Endothelial cell (in vitro differentiated cells): ENCODE data around the gene SEMA4F. TPM values are rescaled to one million over a fixed set of nuclear protein-coding genes. Genes with fewer than 3 reads are reported as not detected.

Source experiments
- DNase-seq: peaks from one replicate; pipeline ENCODE4 v3.0.0; 2021; ENCODE audit warnings: low spot score
- H3K27ac Mint-ChIP-seq: one replicate; pipeline ENCODE4 v1.8.0; 2021; ENCODE audit warnings: mixed read lengths, inconsistent platforms; ENCODE audit not compliant: unreplicated experiment
- H3K27me3 Mint-ChIP-seq: one replicate; pipeline ENCODE4 v1.8.0; 2021; ENCODE audit warnings: mild to moderate bottlenecking, moderate library complexity, mixed read lengths, inconsistent platforms; ENCODE audit not compliant: unreplicated experiment
- H3K36me3 Mint-ChIP-seq: one replicate; pipeline ENCODE4 v1.8.0; 2021; ENCODE audit warnings: mild to moderate bottlenecking, low read depth, mixed read lengths, inconsistent platforms; ENCODE audit not compliant: unreplicated experiment
- H3K4me1 Mint-ChIP-seq: one replicate; pipeline ENCODE4 v1.8.0; 2021; ENCODE audit warnings: mild to moderate bottlenecking, mixed read lengths, inconsistent platforms; ENCODE audit not compliant: unreplicated experiment
- H3K4me3 Mint-ChIP-seq: one replicate; pipeline ENCODE4 v1.8.0; 2021; ENCODE audit warnings: mild to moderate bottlenecking, mixed read lengths, inconsistent platforms; ENCODE audit not compliant: unreplicated experiment
- H3K9me3 Mint-ChIP-seq: one replicate; pipeline ENCODE4 v1.8.0; 2021; ENCODE audit warnings: mixed read lengths, inconsistent platforms; ENCODE audit not compliant: unreplicated experiment
- total RNA-seq: library from RNA; stranded (reverse); fragmentation: NEBNext Ultra II Directional; extraction: Animal tissue kit (Norgen Biotek cat#: 25700); gene quantifications from one replicate; pipeline ENCODE4 v1.2.1, GENCODE V29; 2021; ENCODE audit not compliant: unreplicated experiment
- TF ChIP-seq, protein P1 (sequence below): fragments of 200-600 bp; sonication (generic); IDR thresholded peaks from one replicate; pipeline ENCODE4 v1.5.0; 2021; ENCODE audit warnings: antibody characterized with exemption; ENCODE audit not compliant: unreplicated experiment

The SEMA4F gene
- total RNA-seq, 1 donor from 2014 or later = 9.4 TPM

DNA sequence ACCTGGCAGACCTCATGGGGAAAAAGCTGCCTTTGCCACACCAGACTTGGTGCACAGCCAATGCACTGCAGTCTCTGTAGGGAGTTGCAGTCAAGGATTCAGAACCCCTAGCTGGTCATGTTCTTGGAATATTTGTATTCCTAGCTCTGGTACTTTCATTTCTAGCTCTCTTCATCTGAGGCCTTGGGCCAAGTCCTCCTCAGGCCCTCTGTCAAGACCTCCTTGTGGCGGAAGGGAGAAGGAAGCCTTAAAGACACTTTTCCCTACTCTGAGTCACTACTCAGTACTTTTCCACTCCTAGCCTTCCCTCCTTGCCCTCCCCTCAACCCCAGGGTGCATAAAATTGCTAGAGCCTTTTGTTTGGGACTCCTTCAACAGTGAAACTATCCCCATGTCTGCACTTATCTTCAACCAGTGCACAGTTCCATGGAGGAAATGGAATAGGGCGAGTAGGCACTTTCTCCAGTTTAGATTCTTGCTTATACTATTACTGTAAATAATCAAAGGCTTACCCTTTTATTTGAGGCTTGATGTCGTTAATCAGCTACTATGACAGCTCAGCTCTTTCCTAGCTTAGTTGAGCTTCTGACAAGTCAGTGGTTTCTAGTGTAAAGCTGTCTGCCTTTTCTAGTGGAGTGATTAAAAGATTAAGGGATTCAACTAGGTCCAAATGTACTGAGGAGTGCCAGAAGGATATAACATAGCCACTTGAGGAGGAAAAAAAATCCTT lies 21.7 kb upstream of the SEMA4F start:
- Mint-ChIP-seq H3K4me1 (no peaks in the 10 kb centered on the region), H3K27me3 (peaks cover 2% of the 10 kb centered on the region), H3K36me3 (no peaks in the 10 kb centered on the region), H3K27ac (no peak overlapping the region), H3K4me3 (no peak overlapping the region), H3K9me3 (no peaks in the 10 kb centered on the region)
- no peak for DNase-seq
- TF ChIP-seq, protein P1, sequence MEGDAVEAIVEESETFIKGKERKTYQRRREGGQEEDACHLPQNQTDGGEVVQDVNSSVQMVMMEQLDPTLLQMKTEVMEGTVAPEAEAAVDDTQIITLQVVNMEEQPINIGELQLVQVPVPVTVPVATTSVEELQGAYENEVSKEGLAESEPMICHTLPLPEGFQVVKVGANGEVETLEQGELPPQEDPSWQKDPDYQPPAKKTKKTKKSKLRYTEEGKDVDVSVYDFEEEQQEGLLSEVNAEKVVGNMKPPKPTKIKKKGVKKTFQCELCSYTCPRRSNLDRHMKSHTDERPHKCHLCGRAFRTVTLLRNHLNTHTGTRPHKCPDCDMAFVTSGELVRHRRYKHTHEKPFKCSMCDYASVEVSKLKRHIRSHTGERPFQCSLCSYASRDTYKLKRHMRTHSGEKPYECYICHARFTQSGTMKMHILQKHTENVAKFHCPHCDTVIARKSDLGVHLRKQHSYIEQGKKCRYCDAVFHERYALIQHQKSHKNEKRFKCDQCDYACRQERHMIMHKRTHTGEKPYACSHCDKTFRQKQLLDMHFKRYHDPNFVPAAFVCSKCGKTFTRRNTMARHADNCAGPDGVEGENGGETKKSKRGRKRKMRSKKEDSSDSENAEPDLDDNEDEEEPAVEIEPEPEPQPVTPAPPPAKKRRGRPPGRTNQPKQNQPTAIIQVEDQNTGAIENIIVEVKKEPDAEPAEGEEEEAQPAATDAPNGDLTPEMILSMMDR = no peak

DNA sequence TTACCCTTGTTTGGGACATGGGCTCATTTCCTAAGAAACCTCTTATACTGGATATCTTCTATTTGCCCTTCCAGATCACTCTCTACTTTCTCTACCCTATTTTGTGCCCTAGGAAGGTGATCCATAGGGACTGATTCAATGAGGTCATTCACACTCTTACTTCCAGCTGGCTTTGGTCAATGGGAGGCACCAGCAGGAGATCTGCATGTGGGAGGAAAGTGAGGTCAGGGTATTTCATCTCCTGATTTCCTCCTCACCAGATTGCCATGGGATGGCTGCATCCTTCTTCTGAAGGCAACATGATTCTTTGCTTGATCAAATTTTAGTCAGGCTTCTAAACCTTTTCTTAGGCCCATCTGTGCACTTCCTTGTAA lies 21.1 kb upstream of the SEMA4F start:
- no peak for DNase-seq
- TF ChIP-seq, protein P1 = no peak
- no peak overlapping the region for H3K27ac Mint-ChIP-seq
- H3K36me3 Mint-ChIP-seq = no peaks in the 10 kb centered on the region
- H3K4me3 Mint-ChIP-seq = no peak overlapping the region
- no peaks in the 10 kb centered on the region for H3K4me1 Mint-ChIP-seq
- H3K9me3 Mint-ChIP-seq = no peaks in the 10 kb centered on the region
- H3K27me3 Mint-ChIP-seq = peaks cover 2% of the 10 kb centered on the region

DNA sequence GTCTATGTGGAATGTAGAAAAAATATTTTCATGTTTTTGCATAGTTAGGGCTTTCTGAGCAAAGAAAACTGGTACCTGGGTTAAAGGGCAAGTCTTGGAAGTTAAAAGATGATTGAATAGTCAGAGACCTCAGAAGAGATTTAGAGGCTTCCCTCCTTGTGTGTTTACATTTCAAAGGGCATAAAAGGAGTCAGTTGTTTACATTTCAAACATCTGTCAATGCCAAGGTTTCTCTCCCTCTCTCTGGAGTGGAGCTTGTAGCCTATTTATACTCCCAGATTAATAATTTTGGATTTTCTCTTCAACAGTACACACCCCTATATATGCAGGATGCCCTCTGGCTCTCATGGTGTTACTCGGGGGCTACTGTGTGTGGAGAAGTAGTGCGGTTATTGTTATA lies 14.5 kb upstream of the SEMA4F start:
- Mint-ChIP-seq H3K27me3 (no peaks in the 10 kb centered on the region), H3K9me3 (no peaks in the 10 kb centered on the region), H3K4me3 (no peak overlapping the region), H3K27ac (no peak overlapping the region), H3K4me1 (no peaks in the 10 kb centered on the region), H3K36me3 (no peaks in the 10 kb centered on the region)
- TF ChIP-seq, protein P1 = no peak
- no peak for DNase-seq

DNA sequence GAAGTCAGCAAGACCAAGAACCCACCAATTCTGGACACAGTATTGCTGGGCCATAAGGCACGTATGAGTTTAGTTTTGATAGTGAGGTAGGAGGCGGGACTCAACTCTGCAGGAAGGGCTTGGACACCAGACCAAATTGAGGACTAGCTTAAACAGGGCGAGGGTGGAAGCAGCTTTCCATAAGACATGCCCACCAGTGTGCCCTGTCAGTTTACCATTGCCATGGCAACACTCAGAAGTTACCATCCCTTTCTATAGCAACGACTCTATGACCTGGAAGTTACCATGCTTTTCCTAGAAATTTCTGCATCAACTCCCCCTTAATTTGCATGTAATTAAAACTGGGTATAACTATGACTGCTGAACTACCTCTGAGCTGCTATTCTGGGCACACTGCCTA lies 8.7 kb upstream of the SEMA4F start:
- DNase-seq = no peak
- H3K27ac Mint-ChIP-seq = no peak overlapping the region
- no peaks in the 10 kb centered on the region for H3K9me3 Mint-ChIP-seq
- no peak overlapping the region for H3K4me3 Mint-ChIP-seq
- TF ChIP-seq, protein P1 = no peak
- peaks cover 3% of the 10 kb centered on the region for H3K4me1 Mint-ChIP-seq
- H3K36me3 Mint-ChIP-seq = no peaks in the 10 kb centered on the region
- peaks cover 2% of the 10 kb centered on the region for H3K27me3 Mint-ChIP-seq

DNA sequence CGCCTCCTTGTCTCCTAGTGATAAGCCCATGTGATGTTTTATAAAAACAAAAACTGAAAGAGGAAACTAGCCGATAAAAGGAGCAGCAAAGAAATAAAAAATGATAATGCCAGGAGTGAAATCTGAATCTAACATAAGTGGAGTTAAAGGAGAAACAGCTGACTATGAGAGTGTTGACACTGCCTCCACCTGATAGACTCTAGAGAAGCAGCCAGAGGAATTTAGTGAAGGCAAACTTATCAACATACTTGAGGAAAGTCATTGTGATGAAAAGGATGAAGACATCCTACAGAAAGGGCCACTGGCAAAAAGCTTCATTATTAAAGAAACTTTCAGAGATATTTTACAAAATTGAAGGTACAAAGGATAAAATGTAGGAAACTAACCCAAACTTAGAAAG lies 7.8 kb upstream of the SEMA4F start:
- no peaks in the 10 kb centered on the region for H3K36me3 Mint-ChIP-seq
- no peak for DNase-seq
- TF ChIP-seq, protein P1 = no peak
- H3K4me3 Mint-ChIP-seq = no peak overlapping the region
- no peaks in the 10 kb centered on the region for H3K9me3 Mint-ChIP-seq
- H3K27me3 Mint-ChIP-seq = peaks cover 2% of the 10 kb centered on the region
- peaks cover 3% of the 10 kb centered on the region for H3K4me1 Mint-ChIP-seq
- no peak overlapping the region for H3K27ac Mint-ChIP-seq
